Hepatocyte (in vitro differentiated cells): ENCODE measurements around the gene NUDT3. TPM values are rescaled to one million over a fixed set of nuclear protein-coding genes. Genes with fewer than 3 reads are reported as not detected.
"Not testable (repeated sequence)": the region's sequence is repeated elsewhere in the genome, so short reads cannot be mapped to it uniquely, and the experiment has no call there.

ENCODE experiments used
- DNase-seq: peaks from one replicate; pipeline ENCODE4 v3.0.0-alpha.2; 2016; ENCODE audit warnings: low spot score
- H2AFZ ChIP-seq: fragments of 200-600 bp; sonication (generic); 2 replicates; pipeline ENCODE4 v1.6.0; 2016; ENCODE audit warnings: antibody characterized with exemption, mild to moderate bottlenecking
- H3K27ac ChIP-seq: fragments of 200-600 bp; sonication (generic); 2 replicates; pipeline ENCODE4 v1.5.1; 2016; ENCODE audit warnings: mild to moderate bottlenecking
- H3K27me3 ChIP-seq: fragments of 200-600 bp; sonication (generic); 2 replicates; pipeline ENCODE4 v1.6.1; 2016
- H3K36me3 ChIP-seq: fragments of 200-600 bp; sonication (generic); replicated peaks from 2 replicates; pipeline ENCODE4 v1.5.1; 2016; ENCODE audit warnings: low read depth; ENCODE audit not compliant: insufficient read depth
- H3K4me1 ChIP-seq: fragments of 200-600 bp; sonication (generic); 2 replicates; pipeline ENCODE4 v1.5.1; 2016; ENCODE audit warnings: mild to moderate bottlenecking, moderate library complexity; ENCODE audit not compliant: insufficient read depth
- H3K4me2 ChIP-seq: fragments of 200-600 bp; sonication (generic); 2 replicates; pipeline ENCODE4 v1.6.0; 2016
- H3K4me3 ChIP-seq: fragments of 200-600 bp; sonication (generic); 2 replicates; pipeline ENCODE4 v1.5.1; 2016; ENCODE audit warnings: mild to moderate bottlenecking
- H3K79me2 ChIP-seq: fragments of 200-600 bp; sonication (generic); 2 replicates; pipeline ENCODE4 v1.6.0; 2017; ENCODE audit warnings: mild to moderate bottlenecking
- H3K9me2 ChIP-seq: fragments of 200-600 bp; sonication (generic); replicated peaks from 2 replicates; pipeline ENCODE4 v1.6.0; 2017; ENCODE audit warnings: mild to moderate bottlenecking; ENCODE audit not compliant: insufficient read depth
- H3K9me3 ChIP-seq: fragments of 200-600 bp; sonication (generic); 2 replicates; pipeline ENCODE4 v1.5.1; 2016; ENCODE audit warnings: low read depth, mild to moderate bottlenecking
- H4K20me1 ChIP-seq: fragments of 200-600 bp; sonication (generic); 2 replicates; pipeline ENCODE4 v1.6.0; 2016; ENCODE audit warnings: mild to moderate bottlenecking; ENCODE audit not compliant: insufficient read depth, poor library complexity, severe bottlenecking
- CTCF ChIP-seq: fragments of 200-600 bp; sonication (generic); IDR thresholded peaks from 2 replicates; pipeline ENCODE4 v1.5.1; 2016; ENCODE audit warnings: antibody characterized with exemption, mild to moderate bottlenecking; ENCODE audit not compliant: poor library complexity
- EZH2 ChIP-seq: fragments of 200-600 bp; sonication (generic); IDR thresholded peaks from 2 replicates; pipeline ENCODE4 v1.6.1; 2016; ENCODE audit warnings: antibody characterized with exemption, mild to moderate bottlenecking, borderline replicate concordance
- EZH2phosphoT487 ChIP-seq: fragments of 200-600 bp; sonication (generic); IDR thresholded peaks from one replicate; pipeline ENCODE4 v1.6.1; 2018; ENCODE audit warnings: antibody characterized with exemption, mild to moderate bottlenecking, low read depth, moderate library complexity; ENCODE audit not compliant: unreplicated experiment, severe bottlenecking
- WGBS: methylation state at CpG from one replicate; pipeline ENCODE4 v1.1.6; 2016; ENCODE audit warnings: low lambda C conversion rate; ENCODE audit errors: missing lambda C conversion rate; 5-methylcytosine and 5-hydroxymethylcytosine counted together
- polyA plus RNA-seq: library from polyadenylated mRNA; unstranded; fragments of >200 nt; fragmentation: Nextera tagmentation; extraction: Ambion mirVana; gene quantifications from 2 replicates; pipeline ENCODE4 v1.2.1, GENCODE V29; 2016
- total RNA-seq: library from RNA; depleted of rRNA; stranded (reverse); fragments of >200 nt; gene quantifications from 2 replicates; pipeline ENCODE4 v1.2.3, GENCODE V29; 2014

The NUDT3 gene
- total and polyA plus RNA-seq, 2 experiments from 2014 or later = 6.2 to 20.4 TPM

- Histone ChIP-seq H3K9me3 (no peaks in the 10 kb centered on the region), H3K79me2 (peaks cover 90% of the 10 kb centered on the region), H3K9me2 (no peaks in the 10 kb centered on the region), H3K27me3 (no peaks in the 10 kb centered on the region), H4K20me1 (peaks cover 33% of the 10 kb centered on the region), H3K4me1 (peaks cover 1% of the 10 kb centered on the region), H2AFZ (no peak overlapping the region), H3K4me3 (no peak overlapping the region), H3K4me2 (no peak overlapping the region), H3K27ac (no peak overlapping the region), H3K36me3 (no peaks in the 10 kb centered on the region)
- no peak for TF ChIP-seq EZH2
- DNase-seq = no peak
- 98% methylated on average over 2 of the region's 2 CpGs for WGBS
These were observed 14.0 kb downstream of the NUDT3 start for GRCh38 chr6:34378470-34378869.

GRCh38 chr6:34377984-34378383, 14.5 kb downstream of the NUDT3 start:
- WGBS = 96% methylated on average over 5 of the region's 5 CpGs
- Histone ChIP-seq H2AFZ (no peak overlapping the region), H3K4me1 (no peaks in the 10 kb centered on the region), H3K4me3 (no peak overlapping the region), H4K20me1 (peaks cover 33% of the 10 kb centered on the region), H3K4me2 (no peak overlapping the region), H3K9me3 (no peaks in the 10 kb centered on the region), H3K27ac (no peak overlapping the region), H3K27me3 (no peaks in the 10 kb centered on the region), H3K9me2 (no peaks in the 10 kb centered on the region), H3K79me2 (peaks cover 92% of the 10 kb centered on the region), H3K36me3 (no peaks in the 10 kb centered on the region)
- no peak for TF ChIP-seq EZH2
- TF ChIP-seq CTCF = no peak
- no peak for TF ChIP-seq EZH2phosphoT487
- no peak for DNase-seq

- not testable (repeated sequence) for H3K36me3 ChIP-seq, H3K4me2 ChIP-seq, H3K4me1 ChIP-seq, H3K9me3 ChIP-seq, H3K4me3 ChIP-seq, H3K9me2 ChIP-seq, DNase-seq, H2AFZ ChIP-seq, H3K27me3 ChIP-seq, H3K27ac ChIP-seq
- WGBS = 96% methylated on average over 5 of the region's 5 CpGs
- peaks cover 31% of the 10 kb centered on the region for H4K20me1 ChIP-seq
- peaks cover 93% of the 10 kb centered on the region for H3K79me2 ChIP-seq
These were observed 14.9 kb downstream of the NUDT3 start for GRCh38 chr6:34377571-34377970.

GRCh38 chr6:34375833-34376232, 16.6 kb downstream of the NUDT3 start:
- TF ChIP-seq EZH2 = no peak
- TF ChIP-seq EZH2phosphoT487 = no peak
- no peak for TF ChIP-seq CTCF
- Histone ChIP-seq H3K4me2 (no peak overlapping the region), H3K27ac (no peak overlapping the region), H3K79me2 (peaks cover 91% of the 10 kb centered on the region), H3K36me3 (no peaks in the 10 kb centered on the region), H3K4me1 (no peaks in the 10 kb centered on the region), H4K20me1 (peaks cover 26% of the 10 kb centered on the region), H3K9me3 (no peaks in the 10 kb centered on the region), H3K27me3 (no peaks in the 10 kb centered on the region), H3K9me2 (no peaks in the 10 kb centered on the region), H2AFZ (no peak overlapping the region), H3K4me3 (no peak overlapping the region)
- 97% methylated on average over 5 of the region's 5 CpGs for WGBS
- no peak for DNase-seq
